ENCODE data around the gene RALGAPB. TPM values are rescaled to one million over a fixed set of nuclear protein-coding genes. Genes with fewer than 3 reads are reported as not detected.

RALGAPB gene
- total RNA-seq, 1 donor: 42.7 TPM

- Histone ChIP-seq H2AFZ (ENCODE audit: low read length) (no peak overlapping the region), H3K27ac (ENCODE audit: low read depth, low read length) (no peak overlapping the region), H4K20me1 (ENCODE audit: insufficient read depth, low read length) (peaks cover 3% of the 10 kb centered on the region), H3K4me3 (ENCODE audit: insufficient read depth, low read length) (no peak overlapping the region), H3K4me2 (ENCODE audit: insufficient read depth, low read length) (no peak overlapping the region), H3K36me3 (ENCODE audit: insufficient read depth, low read length) (peaks cover 74% of the 10 kb centered on the region), H3K9me3 (ENCODE audit: low read depth, low read length) (no peaks in the 10 kb centered on the region), H3K27me3 (ENCODE audit: insufficient read depth, low read length) (no peaks in the 10 kb centered on the region), H3K4me1 (ENCODE audit: insufficient read depth, low read length) (no peaks in the 10 kb centered on the region), H3K79me2 (ENCODE audit: insufficient read depth, low read length) (no peaks in the 10 kb centered on the region)
- DNase-seq (ENCODE audit: insufficient read length, low spot score, missing footprints): no peak
- no peak for TF ChIP-seq CTCF (IDR thresholded peaks at IDR 0.05; ENCODE audit: extremely low read depth, low read depth, low read length)
Measured at GRCh38 chr20:38555395-38555794, 82.8 kb downstream of the RALGAPB start.

GRCh38 chr20:38557174-38557573 lies 84.5 kb downstream of the RALGAPB start:
- no peak for TF ChIP-seq CTCF (IDR thresholded peaks at IDR 0.05; ENCODE audit: extremely low read depth, low read depth, low read length)
- DNase-seq (ENCODE audit: insufficient read length, low spot score, missing footprints): no peak
- H3K9me3 ChIP-seq (ENCODE audit: low read depth, low read length): no peaks in the 10 kb centered on the region
- no peak overlapping the region for H2AFZ ChIP-seq (ENCODE audit: low read length)
- no peaks in the 10 kb centered on the region for H3K79me2 ChIP-seq (ENCODE audit: insufficient read depth, low read length)
- H3K4me3 ChIP-seq (ENCODE audit: insufficient read depth, low read length): no peak overlapping the region
- H4K20me1 ChIP-seq (ENCODE audit: insufficient read depth, low read length): peaks cover 3% of the 10 kb centered on the region
- H3K27me3 ChIP-seq (ENCODE audit: insufficient read depth, low read length): no peaks in the 10 kb centered on the region
- H3K27ac ChIP-seq (ENCODE audit: low read depth, low read length): no peak overlapping the region
- H3K4me1 ChIP-seq (ENCODE audit: insufficient read depth, low read length): no peaks in the 10 kb centered on the region
- no peak overlapping the region for H3K4me2 ChIP-seq (ENCODE audit: insufficient read depth, low read length)
- peaks cover 64% of the 10 kb centered on the region for H3K36me3 ChIP-seq (ENCODE audit: insufficient read depth, low read length)

GRCh38 chr20:38558596-38559360 lies 86.1 kb downstream of the RALGAPB start:
- Histone ChIP-seq H4K20me1 (ENCODE audit: insufficient read depth, low read length) (peaks cover 3% of the 10 kb centered on the region), H3K27me3 (ENCODE audit: insufficient read depth, low read length) (no peaks in the 10 kb centered on the region), H3K79me2 (ENCODE audit: insufficient read depth, low read length) (no peaks in the 10 kb centered on the region), H3K4me3 (ENCODE audit: insufficient read depth, low read length) (no peak overlapping the region), H3K4me1 (ENCODE audit: insufficient read depth, low read length) (no peaks in the 10 kb centered on the region), H3K4me2 (ENCODE audit: insufficient read depth, low read length) (no peak overlapping the region), H3K9me3 (ENCODE audit: low read depth, low read length) (no peaks in the 10 kb centered on the region), H3K36me3 (ENCODE audit: insufficient read depth, low read length) (peaks cover 55% of the 10 kb centered on the region), H2AFZ (ENCODE audit: low read length) (no peak overlapping the region), H3K27ac (ENCODE audit: low read depth, low read length) (no peak overlapping the region)
- no peak for TF ChIP-seq CTCF (IDR thresholded peaks at IDR 0.05; ENCODE audit: extremely low read depth, low read depth, low read length)
- DNase-seq (ENCODE audit: insufficient read length, low spot score, missing footprints): no peak

GRCh38 chr20:38559764-38560163 lies 87.1 kb downstream of the RALGAPB start:
- H3K4me3 ChIP-seq (ENCODE audit: insufficient read depth, low read length): no peak overlapping the region
- H3K36me3 ChIP-seq (ENCODE audit: insufficient read depth, low read length): peaks cover 45% of the 10 kb centered on the region
- H3K9me3 ChIP-seq (ENCODE audit: low read depth, low read length): no peaks in the 10 kb centered on the region
- H3K27ac ChIP-seq (ENCODE audit: low read depth, low read length): no peak overlapping the region
- no peaks in the 10 kb centered on the region for H3K4me1 ChIP-seq (ENCODE audit: insufficient read depth, low read length)
- no peak overlapping the region for H2AFZ ChIP-seq (ENCODE audit: low read length)
- H4K20me1 ChIP-seq (ENCODE audit: insufficient read depth, low read length): no peaks in the 10 kb centered on the region
- no peak overlapping the region for H3K4me2 ChIP-seq (ENCODE audit: insufficient read depth, low read length)
- DNase-seq (ENCODE audit: insufficient read length, low spot score, missing footprints): no peak
- H3K79me2 ChIP-seq (ENCODE audit: insufficient read depth, low read length): no peaks in the 10 kb centered on the region
- H3K27me3 ChIP-seq (ENCODE audit: insufficient read depth, low read length): no peaks in the 10 kb centered on the region
- no peak for TF ChIP-seq CTCF (IDR thresholded peaks at IDR 0.05; ENCODE audit: extremely low read depth, low read depth, low read length)
